Activated CD4-positive, alpha-beta memory T cell treated with anti-CD3 and anti-CD28 coated beads for 36 hours (primary cell): ENCODE results near the gene CDK17. TPM values are rescaled to one million over a fixed set of nuclear protein-coding genes. Genes with fewer than 3 reads are reported as not detected.

Source experiments
- CTCF ChIA-PET: fragments of 350-600 bp; sonication (Branson Sonifier 250); formaldehyde crosslinking; loops from one replicate; lab custom pipeline; 2021; ENCODE audit warnings: antibody characterized with exemption, inconsistent platforms; lab: Charles Lee
- POLR2A ChIA-PET: fragments of 350-600 bp; sonication (Branson Sonifier 250); formaldehyde crosslinking; loops from one replicate; lab custom pipeline; 2021; ENCODE audit warnings: antibody characterized with exemption; lab: Charles Lee
- DNase-seq: peaks from one replicate; pipeline ENCODE4 v3.0.0-alpha.2; 2020
- H3K27ac Mint-ChIP-seq: one replicate; pipeline ENCODE4 v1.8.0; 2021; ENCODE audit warnings: mixed read lengths
- H3K27me3 Mint-ChIP-seq: one replicate; pipeline ENCODE4 v1.8.0; 2021; ENCODE audit warnings: mixed read lengths
- H3K36me3 Mint-ChIP-seq: one replicate; pipeline ENCODE4 v1.8.0; 2021; ENCODE audit warnings: mixed read lengths
- H3K4me1 Mint-ChIP-seq: one replicate; pipeline ENCODE4 v1.8.0; 2021; ENCODE audit warnings: low read depth, mixed read lengths
- H3K4me3 Mint-ChIP-seq: one replicate; pipeline ENCODE4 v1.8.0; 2021; ENCODE audit warnings: mild to moderate bottlenecking, mixed read lengths
- H3K9me3 Mint-ChIP-seq: one replicate; pipeline ENCODE4 v1.8.0; 2021; ENCODE audit warnings: mixed read lengths
- intact Hi-C: fragments of 100-400 bp; cut with micrococcal nuclease; formaldehyde crosslinking; loops from one replicate; pipeline ENCODE4 v1.15.1; 2023
- total RNA-seq, 2 experiments: library from RNA; stranded (reverse); gene quantifications; one replicate each; pipeline ENCODE4 v1.2.3, GENCODE V29; 2021

CDK17 gene
- total RNA-seq, 2 experiments from 2014 or later = 34.5 to 35.7 TPM

GRCh38 chr12:96234591-96235483 is 165.4 kb downstream of the CDK17 start:
- intact Hi-C loops = no loop called here
- DNase-seq = no peak
- peaks cover 57% of the 10 kb centered on the region for H3K4me1 Mint-ChIP-seq
- H3K36me3 Mint-ChIP-seq = peaks cover 20% of the 10 kb centered on the region
- no peaks in the 10 kb centered on the region for H3K27me3 Mint-ChIP-seq
- ChIA-PET POLR2A (interaction anchor here (0.6 to 0.8 kb wide), 2 partner anchors 20 to 490 kb away, joined by 3 to 4 read pairs; no protein-coding TSS in a partner anchor), CTCF (interaction anchor here (0.6 to 3.0 kb wide), 3 partner anchors 20 to 165 kb away, joined by 3 to 11 read pairs (median 3); partner anchors contain the start of gene CDK17)
- no peak overlapping the region for H3K4me3 Mint-ChIP-seq
- H3K27ac Mint-ChIP-seq = no peak overlapping the region
- H3K9me3 Mint-ChIP-seq = no peaks in the 10 kb centered on the region

- no peak overlapping the region for H3K4me3 Mint-ChIP-seq
- peaks cover 20% of the 10 kb centered on the region for H3K36me3 Mint-ChIP-seq
- peaks cover 54% of the 10 kb centered on the region for H3K4me1 Mint-ChIP-seq
- no peak for DNase-seq
- H3K27ac Mint-ChIP-seq = no peak overlapping the region
- CTCF ChIA-PET = interaction anchor here (0.6 to 3.0 kb wide), 4 partner anchors 19 to 214 kb away, joined by 3 to 11 read pairs (median 3); partner anchors contain the start of gene CDK17
- intact Hi-C loops = no loop called here
- no peaks in the 10 kb centered on the region for H3K27me3 Mint-ChIP-seq
- H3K9me3 Mint-ChIP-seq = no peaks in the 10 kb centered on the region
- POLR2A ChIA-PET = interaction anchor here (0.6 to 0.8 kb wide), 3 partner anchors 19 to 489 kb away, joined by 3 to 4 read pairs (median 3); no protein-coding TSS in a partner anchor
Measured at GRCh38 chr12:96233939-96234461, 166.2 kb downstream of the CDK17 start.

GRCh38 chr12:96233168-96233567 is 167.1 kb downstream of the CDK17 start:
- intact Hi-C loops = no loop called here
- H3K4me1 Mint-ChIP-seq = peaks cover 54% of the 10 kb centered on the region

GRCh38 chr12:96230646-96231045 is 169.6 kb downstream of the CDK17 start:
- H3K4me1 Mint-ChIP-seq = peaks cover 46% of the 10 kb centered on the region
- no peak for DNase-seq
- POLR2A ChIA-PET = no interaction called here
- H3K27me3 Mint-ChIP-seq = no peaks in the 10 kb centered on the region
- peaks cover 31% of the 10 kb centered on the region for H3K36me3 Mint-ChIP-seq
- no peaks in the 10 kb centered on the region for H3K9me3 Mint-ChIP-seq
- H3K27ac Mint-ChIP-seq = no peak overlapping the region
- H3K4me3 Mint-ChIP-seq = no peak overlapping the region
- CTCF ChIA-PET = interaction anchor here (1.0 to 2.5 kb wide), 2 partner anchors 16 to 286 kb away, joined by 3 to 13 read pairs; no protein-coding TSS in a partner anchor
- intact Hi-C loops = no loop called here

More at GRCh38 chr12:96233168-96233567, 167.1 kb downstream of the CDK17 start:
- CTCF ChIA-PET = interaction anchor here (3.0 kb wide), 1 partner anchor 18 kb away, joined by 11 read pairs; no protein-coding TSS in a partner anchor
- DNase-seq = no peak
- peaks cover 24% of the 10 kb centered on the region for H3K36me3 Mint-ChIP-seq
- no peak overlapping the region for H3K4me3 Mint-ChIP-seq
- POLR2A ChIA-PET = interaction anchor here (0.8 kb wide), 1 partner anchor 18 kb away, joined by 3 read pairs; no protein-coding TSS in a partner anchor
- no peak overlapping the region for H3K27ac Mint-ChIP-seq
- no peaks in the 10 kb centered on the region for H3K27me3 Mint-ChIP-seq
- no peaks in the 10 kb centered on the region for H3K9me3 Mint-ChIP-seq

- H3K27ac Mint-ChIP-seq = no peak overlapping the region
- H3K27me3 Mint-ChIP-seq = no peaks in the 10 kb centered on the region
- H3K9me3 Mint-ChIP-seq = no peaks in the 10 kb centered on the region
- peaks cover 40% of the 10 kb centered on the region for H3K36me3 Mint-ChIP-seq
- ChIA-PET POLR2A (no interaction called here), CTCF (interaction anchor here (2.5 kb wide), 1 partner anchor 14 kb away, joined by 13 read pairs; no protein-coding TSS in a partner anchor)
- intact Hi-C loops = no loop called here
- no peak overlapping the region for H3K4me3 Mint-ChIP-seq
- peaks cover 43% of the 10 kb centered on the region for H3K4me1 Mint-ChIP-seq
- no peak for DNase-seq
Measured at GRCh38 chr12:96228566-96229248, 171.5 kb downstream of the CDK17 start.

Other genes starting within 250 kb of the CDK17 start
- gene ELK3, start 206.1 kb downstream of the CDK17 start, total RNA-seq = 10 to 100 TPM; 23.9 to 24.1 TPM
- gene CFAP54, start 89.1 kb upstream of the CDK17 start, total RNA-seq = under 1 TPM; 0.31 to 0.33 TPM